Stimulated activated naive CD4-positive, alpha-beta T cell (primary cell): ENCODE data around the gene POLR3K.
"Not testable (repeated sequence)": the region's sequence is repeated elsewhere in the genome, so short reads cannot be mapped to it uniquely, and the experiment has no call there.

Source experiments
- DNase-seq, 6 experiments: peaks; one replicate each; lab custom pipeline; 2025; lab: John Stamatoyannopoulos, UW

The POLR3K gene

DNA sequence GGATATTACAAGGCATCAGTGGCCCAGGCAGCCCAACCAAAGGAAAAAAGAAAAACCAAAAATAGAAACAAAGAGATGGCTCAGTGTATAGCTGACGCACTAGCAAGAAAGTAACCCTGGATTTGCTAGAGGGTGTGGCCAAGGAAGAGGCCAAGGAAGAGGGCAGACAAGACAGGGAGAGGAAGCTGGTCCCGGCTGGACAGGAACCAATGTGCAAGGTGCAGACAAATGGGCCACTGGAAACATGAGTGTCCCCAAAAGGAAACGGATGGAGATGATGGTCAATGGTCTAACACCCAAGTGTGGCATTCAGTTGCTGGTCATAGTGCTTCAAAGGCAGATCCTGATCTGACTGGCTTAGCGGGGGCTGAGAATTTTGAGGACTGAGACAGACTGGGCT is 10.7 kb downstream of the POLR3K start:
- no peak for DNase-seq

DNA sequence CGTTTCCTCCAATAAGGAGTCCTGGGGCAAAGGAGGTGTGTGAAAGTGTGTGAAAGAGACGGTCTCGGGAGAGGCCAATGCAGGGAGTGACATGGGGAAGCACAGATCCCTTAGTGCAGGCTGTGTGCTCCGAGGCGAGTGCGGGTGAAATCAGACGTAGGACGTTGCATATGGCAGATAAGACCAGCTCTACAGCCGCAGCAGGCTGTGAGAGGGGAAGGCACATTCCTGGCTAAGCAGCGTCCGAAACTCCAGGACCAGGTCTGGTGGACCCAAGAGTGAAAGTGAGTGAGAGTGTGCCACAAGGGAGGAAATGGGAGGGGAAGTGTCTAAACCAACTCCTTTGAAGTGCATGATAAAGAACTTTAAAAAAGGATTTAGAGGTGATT is 11.3 kb downstream of the POLR3K start:
- DNase-seq = no peak

DNA sequence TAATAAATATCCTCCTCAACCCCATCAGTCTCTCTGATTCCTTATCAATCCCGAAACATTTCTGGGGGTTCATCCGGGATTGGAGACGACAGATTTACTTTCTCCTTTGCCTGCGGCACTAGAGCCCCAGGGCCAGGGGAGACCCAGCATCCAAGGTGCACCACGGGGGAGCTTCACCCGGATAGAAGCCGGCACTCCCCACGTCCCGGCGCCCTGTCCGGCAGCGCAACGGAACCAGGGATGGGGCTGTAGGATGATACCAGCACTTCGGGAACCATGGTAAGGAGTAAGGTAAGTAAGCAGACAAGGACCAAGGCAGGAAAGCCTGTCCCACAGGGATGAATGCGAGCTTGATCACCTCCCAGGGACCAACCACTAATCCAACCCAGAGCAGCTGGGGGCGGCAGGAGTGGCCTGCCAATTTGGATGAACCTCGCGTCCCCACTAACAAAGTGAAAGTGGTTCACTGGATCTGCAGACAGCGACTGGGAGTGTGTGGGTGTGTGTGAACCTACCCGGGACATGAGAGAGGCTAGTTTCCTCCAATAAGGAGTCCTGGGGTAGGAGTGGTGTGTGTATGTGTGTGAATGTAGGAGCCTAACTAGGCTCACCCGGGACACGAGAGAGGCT is 11.9 kb downstream of the POLR3K start:
- DNase-seq = no peak

DNA sequence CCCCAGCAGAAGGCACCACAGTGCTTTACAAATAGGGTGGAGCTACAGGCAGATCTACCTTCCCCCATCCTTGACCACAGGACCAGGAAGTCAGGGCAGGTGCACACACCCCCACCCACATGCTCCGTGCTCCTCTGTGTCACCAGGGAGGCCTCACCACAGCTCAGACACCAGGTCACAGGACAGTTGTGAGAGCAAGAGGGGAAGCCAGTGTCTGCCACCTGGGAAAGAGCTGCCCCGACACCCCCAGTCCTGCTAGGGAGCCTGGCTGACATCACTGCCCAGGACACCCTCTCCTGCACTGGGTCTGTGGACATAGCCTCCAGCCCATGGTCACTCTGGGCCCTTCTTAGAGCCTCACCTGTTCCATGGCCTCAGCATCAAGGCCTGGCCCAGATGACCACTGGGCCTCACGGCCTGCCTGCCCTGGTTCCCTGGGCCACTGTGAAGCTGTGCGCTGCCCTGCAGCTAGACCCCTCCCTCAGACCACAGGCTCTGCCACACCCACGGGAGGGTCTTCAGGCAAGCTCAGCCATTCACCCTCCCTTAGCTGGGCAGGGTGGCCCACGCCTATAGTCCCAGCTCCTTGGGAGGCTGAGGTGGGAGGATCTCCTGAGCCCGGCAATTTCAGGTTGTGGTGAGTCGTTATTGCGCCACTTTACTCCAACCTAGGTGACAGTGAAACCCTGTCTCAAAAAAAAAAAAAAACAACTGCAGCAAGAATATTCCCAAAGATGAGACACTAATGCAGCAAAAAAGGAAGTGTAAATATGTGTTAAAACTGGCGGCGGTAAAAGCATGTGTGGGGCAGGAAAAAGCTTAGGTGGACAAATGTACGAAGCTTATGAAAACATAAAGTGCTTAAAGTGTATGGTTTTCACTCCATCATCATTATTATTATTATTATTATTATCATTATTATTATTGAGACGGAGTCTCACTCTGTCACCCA is 14.2 kb downstream of the POLR3K start:
- DNase-seq = no peak

DNA sequence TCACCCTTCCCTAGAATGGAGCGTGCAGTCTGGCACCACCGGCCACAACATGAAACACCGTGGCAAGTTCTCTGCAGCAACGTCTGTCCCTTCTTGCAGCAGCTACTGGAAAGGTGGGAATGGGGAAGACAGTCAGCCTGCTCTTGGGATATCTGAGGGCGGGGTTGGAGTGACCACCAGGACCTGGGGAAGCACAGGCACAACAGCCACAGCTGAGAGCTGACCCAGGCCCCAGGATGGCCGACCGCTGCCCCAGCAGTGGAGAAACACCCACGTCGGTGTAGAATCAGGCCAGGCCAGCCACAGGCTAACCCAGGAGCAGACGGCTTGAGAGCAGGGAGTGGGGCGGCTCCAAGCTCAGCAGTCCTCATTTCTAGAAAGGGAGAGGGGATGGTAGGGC is 15.2 kb downstream of the POLR3K start:
- not testable (repeated sequence) for DNase-seq

DNA sequence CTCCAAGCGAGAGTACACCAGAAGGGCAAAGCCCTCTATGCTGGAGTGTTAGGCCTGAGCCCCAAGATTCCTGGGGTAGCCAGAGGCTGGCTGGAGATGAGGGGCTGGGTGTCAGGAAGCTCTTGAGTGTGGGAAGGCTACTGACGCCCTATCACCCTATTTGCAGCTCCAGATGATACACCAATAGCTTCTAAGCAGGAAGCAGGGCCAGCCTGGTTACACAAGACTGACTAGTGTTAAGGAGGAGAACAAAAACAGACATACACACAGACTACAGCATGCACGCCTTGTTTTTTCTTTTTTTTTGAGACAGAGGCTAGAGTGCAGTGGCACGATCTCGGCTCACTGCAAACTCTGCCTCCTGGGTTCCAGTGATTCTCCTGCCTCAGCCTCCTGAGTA is 15.9 kb downstream of the POLR3K start:
- DNase-seq = no peak

DNA sequence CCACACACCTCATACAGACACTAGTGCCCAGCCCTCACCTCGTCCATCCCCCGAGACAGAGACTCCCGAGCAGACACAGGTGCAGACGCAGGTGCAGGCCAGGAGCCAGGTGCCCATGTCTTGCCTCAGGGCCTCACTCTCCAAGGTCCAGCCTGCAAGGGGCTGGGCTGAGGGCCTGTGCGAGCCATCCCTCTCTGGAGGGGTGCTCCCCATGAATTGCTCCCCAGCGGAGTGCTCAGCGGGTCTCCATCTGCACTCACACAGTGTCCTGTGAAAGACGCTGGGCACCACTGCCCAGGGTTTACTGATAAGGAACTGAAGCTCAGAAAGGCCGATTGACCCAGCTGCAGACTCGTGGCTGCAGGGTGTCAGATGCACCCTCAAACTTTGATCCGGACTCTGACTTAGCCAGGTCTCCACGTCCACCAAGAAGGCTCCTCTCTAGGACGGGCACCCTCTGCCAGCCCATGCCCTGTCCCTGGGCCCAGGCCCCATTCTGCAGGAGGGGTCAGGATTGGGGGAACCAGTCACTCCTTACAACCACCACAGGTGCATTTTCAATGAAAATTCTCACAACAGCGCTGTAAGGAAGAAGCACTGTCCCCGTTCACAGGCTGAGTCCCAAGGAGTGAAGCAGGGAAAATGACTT is 16.9 kb downstream of the POLR3K start:
- no peak for DNase-seq

DNA sequence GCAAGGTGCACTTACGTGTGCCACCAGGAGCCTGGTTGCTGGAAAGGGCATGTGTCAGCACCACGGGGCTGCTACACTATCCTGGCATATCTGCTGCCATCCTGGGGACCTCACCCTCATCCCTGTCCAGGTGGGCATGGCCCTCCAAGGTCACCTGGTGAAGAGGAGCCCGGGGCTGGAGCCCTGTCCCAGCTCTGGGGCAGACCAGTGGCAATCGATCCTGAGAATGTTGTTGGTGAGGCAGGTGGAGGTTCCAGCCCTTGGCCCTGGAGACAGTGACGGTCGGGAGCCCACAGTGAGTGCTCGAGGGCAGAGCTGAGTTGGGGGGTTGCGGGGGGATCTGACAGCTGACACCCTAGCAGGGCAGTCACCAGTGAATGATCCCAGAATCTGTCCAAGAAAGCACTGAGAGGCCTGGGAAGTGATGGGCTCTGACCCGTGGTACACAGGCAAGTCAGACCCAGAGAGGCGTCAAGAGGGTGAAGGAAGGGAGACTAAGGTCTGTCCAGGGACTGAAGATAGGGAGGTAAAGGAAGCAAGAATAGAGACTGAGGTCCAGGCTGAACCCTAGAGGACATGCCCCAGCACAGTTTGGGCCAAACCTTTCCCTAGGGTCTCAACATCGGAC is 17.6 kb downstream of the POLR3K start:
- DNase-seq = no peak

DNA sequence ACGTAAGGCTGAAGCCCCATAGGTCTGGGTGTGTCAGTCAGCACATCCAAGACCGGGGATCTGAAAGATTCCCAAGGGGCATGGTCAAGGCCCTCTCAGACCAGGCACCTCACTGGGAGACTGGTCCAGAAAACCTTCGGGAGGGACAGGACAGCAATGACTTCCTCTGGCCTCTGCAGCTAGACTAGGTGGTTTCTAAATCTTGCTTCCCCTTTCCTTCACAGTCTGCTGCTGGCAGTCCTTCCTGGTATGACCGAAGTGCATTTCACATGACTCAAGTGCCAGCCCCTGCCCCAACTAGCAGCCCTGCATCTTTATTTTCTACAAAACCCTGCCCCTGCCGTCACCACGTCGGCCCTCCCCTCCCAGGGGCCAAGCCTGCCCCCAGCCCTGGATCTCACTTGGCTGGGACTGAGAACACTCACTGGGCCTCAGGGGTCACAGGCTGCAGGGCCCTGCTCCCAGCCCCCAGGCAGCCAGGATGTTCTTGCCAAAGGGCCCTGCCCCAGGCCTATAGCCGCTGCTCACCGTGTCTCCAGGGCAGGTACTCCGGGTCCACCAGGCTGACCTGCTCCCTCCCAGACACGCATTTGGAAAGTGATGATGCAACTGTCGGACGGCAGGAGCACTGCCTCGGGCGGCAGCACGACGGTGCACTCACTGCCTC is 18.3 kb downstream of the POLR3K start:
- DNase-seq = no peak

DNA sequence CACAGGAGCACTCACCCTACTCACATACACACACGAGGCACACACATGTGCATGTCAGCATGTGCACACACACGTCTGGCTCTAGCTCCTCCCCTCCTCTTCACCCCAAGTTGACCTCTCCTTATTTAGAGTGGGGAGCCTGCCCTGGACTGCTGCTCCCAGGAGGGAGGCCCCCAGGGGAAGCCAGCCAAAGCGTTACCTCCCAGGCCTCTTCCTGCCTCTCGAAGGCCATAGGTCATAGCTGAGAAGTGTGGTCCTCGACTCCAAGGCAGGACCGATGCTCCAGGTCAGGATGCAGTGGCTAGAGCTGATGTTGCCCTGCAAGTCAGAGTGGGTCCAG is 18.8 kb downstream of the POLR3K start:
- DNase-seq = no peak

DNA sequence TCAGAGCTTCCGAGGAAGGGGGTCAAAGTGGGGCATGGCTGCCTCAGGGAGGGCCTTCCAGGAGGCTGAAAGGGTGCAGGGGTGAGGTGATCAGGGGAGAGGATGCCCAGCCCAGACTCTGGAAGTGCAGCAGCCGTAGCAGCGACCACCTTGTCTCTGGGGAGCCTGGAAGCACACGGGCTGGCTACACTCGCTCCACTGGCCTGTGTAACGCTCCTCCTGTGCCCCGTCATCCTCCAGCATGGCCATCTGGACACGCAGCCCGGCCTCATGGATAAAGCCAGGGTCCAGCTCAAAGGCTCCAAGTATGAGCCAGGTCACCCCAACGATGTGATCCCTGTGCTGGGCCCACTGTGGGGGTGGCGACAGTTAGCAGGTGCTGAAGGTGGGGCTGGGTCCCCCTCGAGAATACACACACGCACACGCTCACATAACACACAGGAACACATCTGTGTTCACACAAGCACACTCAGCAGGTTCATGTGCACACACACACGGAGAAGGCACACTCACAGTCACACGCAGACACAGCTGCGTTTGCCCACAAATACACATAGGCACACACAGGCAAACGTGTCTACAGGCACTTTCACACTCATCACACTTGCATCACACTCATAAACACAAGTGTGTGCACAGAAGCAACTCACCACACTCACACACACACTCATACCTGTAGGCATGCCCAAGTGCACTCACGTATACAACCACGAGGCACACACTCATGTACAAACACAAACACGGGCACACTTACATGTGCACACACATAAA is 19.3 kb downstream of the POLR3K start:
- DNase-seq = no peak

DNA sequence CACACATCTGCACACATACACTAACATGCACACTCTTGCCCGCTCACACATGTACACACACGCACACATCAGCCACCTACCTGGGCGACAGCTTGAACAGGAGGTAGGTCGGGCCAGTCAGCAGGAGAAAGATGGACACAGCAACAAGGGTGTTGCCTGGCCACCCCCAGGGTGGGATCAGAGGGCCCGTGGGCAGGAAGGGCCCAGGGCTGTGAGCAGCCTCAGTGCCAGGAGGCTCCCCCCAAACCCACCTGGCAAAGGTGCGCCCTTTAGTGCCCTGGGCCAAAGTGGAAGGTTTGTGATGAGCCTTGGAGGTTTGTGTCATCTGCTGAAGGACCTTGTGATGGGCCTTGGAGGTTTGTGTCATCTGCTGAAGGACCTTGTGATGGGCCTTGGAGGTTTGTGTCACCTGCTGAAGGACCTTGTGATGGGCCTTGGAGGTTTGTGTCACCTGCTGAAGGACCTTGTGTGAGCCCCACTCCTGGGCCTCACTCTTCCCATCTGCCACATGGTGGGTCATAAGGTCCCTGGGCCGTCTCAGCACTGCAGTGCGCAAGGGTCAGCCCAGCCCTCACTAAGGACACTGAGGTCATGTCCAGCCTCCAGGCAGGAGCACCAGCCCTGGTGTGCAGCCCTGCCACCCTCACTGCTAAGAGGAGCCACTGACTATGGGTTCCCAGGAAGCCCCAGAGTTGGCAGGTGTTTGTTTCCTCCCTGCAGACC is 20.1 kb downstream of the POLR3K start:
- not testable (repeated sequence) for DNase-seq

DNA sequence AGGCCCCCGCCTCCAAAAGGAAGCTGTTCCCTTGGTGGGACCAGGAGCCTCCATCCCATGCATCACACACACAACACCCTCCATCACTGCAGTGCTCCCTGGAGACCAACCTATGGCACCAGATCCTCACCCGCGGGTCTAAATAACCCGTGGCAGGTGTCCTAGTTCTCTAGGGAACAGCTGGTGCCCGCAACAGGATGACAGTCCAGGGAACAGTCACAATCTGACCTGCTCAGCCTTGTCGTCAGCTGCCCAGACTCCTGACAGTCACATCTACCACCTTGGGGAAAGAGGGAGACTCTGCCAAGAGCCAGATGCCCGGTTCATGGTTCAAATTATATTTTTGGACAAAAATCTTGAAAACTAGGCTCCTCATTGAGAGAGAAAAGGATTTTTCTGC is 22.8 kb downstream of the POLR3K start:
- not testable (repeated sequence) for DNase-seq

DNA sequence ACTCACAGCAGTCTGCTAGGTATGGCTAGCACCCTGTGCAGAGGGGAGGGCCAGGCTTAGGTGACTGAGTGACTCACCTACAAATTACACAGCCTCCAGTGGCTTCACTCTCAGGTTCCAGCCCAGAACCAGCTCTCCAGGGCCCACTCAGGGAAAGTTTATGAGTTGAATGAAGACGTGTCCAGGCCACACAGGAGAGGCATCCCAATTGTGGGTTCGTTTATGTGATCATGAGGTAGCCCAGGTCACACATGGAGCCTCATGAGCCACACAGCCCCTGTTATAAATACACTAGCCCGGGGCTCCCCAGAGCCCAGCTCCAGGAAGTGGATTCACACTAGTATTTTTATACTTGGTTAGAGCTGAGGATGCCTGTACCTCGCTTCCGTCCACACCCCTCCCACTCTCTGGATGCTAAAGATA is 27.5 kb downstream of the POLR3K start:
- DNase-seq = not testable (repeated sequence)

DNA sequence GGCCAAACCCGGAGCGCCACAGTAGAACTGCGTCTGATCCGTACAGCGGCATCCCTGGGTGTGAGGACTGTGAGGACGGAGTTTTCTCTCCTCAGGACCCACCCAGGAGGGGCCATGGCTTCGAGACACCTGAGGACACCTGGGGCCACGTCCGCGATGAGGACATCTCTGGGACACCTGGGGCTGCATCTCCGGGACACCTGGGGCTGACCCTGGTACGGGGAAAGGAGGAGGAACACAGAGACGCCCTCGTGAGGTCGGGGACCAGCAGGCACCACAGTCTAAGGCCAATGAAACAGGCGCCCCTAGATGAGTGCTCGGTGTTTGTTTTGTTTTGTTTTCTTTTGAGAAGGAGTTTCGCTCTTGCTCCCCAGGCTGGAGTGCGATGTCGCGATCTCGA is 29.3 kb downstream of the POLR3K start:
- not testable (repeated sequence) for DNase-seq

DNA sequence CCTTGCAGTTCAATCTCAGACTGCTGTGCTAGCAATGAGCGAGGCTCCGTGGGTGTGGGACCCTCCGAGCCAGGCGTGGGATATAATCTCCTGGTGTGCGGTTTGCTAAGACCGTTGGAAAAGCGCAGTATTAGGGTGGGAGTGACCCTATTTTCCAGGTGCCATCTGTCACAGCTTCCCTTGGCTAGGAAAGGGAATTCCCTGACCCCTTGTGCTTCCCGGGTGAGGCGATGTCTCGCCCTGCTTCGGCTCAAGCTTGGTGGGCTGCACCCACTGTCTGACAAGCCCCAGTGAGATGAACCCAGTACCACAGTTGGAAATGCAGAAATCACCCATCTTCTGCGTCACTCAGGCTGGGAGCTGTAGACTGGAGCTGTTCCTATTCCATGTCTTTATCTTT is 32.5 kb downstream of the POLR3K start:
- not testable (repeated sequence) for DNase-seq

DNA sequence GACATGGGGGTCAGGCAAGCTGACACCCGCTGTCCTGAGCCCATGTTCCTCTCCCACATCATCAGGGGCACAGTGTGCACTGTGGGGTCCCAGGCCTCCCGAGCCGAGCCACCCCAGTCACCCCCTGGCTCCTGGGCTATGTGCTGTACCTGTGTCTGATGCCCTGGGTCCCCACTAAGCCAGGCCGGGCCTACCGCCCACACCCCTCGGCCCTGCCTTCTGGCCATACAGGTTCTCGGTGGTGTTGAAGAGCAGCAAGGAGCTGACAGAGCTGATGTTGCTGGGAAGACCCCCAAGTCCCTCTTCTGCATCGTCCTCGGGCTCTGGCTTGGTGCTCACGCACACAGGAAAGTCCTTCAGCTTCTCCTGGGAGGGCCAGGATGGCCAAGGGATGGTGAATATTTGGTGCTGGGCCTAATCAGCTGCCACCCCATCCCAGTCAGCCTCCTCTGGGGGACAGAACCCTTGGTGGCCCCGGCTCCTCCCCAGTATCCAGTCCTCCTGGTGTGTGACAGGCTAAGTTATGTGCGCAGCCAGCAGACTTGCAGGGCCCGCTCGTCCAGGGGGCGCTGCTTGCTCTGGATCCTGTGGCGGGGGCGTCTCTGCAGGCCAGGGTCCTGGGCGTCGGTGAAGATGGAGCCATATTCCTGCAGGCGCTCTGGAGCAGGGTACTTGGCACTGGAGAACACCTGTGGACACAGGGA is 36.2 kb downstream of the POLR3K start:
- not testable (repeated sequence) for DNase-seq

DNA sequence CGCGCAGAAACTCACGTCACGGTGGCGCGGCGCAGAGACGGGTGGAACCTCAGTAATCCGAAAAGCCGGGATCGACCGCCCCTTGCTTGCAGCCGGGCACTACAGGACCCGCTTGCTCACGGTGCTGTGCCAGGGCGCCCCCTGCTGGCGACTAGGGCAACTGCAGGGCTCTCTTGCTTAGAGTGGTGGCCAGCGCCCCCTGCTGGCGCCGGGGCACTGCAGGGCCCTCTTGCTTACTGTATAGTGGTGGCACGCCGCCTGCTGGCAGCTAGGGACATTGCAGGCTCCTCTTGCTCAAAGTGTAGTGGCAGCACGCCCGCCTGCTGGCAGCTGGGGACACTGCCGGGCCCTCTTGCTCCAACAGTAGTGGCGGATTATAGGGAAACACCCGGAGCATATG is 42.6 kb downstream of the POLR3K start:
- peak; percentile 71 to 91 (median 84) for DNase-seq

DNA sequence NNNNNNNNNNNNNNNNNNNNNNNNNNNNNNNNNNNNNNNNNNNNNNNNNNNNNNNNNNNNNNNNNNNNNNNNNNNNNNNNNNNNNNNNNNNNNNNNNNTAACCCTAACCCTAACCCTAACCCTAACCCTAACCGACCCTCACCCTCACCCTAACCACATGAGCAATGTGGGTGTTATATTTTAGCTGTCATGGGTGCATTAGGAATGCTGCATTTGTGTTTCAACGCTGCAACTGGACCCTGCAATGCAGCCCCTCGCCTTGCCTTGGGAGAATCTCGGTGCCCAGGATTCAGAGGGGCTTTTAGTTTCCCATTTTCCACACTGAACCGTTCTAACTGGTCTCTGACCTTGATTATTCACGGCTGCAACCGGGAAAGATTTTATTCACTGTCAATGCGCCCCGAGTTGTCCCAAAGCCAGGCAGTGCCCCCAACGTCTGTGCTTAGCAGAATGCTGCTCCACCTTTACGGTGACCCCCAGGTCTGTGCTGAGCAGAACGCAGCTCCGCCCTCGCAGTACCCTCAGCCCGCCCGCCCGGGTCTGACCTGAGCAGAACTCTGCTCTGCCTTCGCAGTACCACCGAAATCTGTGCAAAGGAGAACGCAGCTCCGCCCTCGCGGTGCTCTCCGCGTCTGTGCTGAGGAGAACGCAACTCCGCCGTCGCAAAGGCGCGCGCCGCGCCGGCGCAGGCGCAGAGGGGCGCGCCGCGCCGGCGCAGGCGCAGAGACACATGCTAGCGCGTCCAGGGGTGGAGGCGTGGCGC is 43.3 kb downstream of the POLR3K start:
- DNase-seq = peak in 1 of 6 experiments; percentile 27
